Keratinocyte (primary cell): ENCODE measurements around the gene CNN3. TPM values are rescaled to one million over a fixed set of nuclear protein-coding genes. Genes with fewer than 3 reads are reported as not detected.

Experiments used
- DNase-seq: peaks from one replicate; pipeline ENCODE4 v3.0.0-alpha.2; 2011; ENCODE audit warnings: low read depth, missing footprints, low spot score
- FAIRE-seq: peaks from 2 replicates; lab custom pipeline; 2011; peaks lifted over from hg19 to GRCh38; lab: Jason Lieb, UNC
- H2AFZ ChIP-seq: 2 replicates; pipeline ENCODE4 v1.6.0; 2012; ENCODE audit warnings: low read length, control low read depth, inconsistent platforms; ENCODE audit not compliant: control insufficient read depth
- H3K27ac ChIP-seq: 2 replicates; pipeline ENCODE4 v1.5.1; 2011; ENCODE audit warnings: low read length; ENCODE audit not compliant: control insufficient read depth, insufficient read depth
- H3K27me3 ChIP-seq: 3 replicates; pipeline ENCODE4 v1.6.0; 2011; ENCODE audit warnings: low read length; ENCODE audit not compliant: control insufficient read depth, insufficient read depth; ENCODE audit errors: extremely low read depth
- H3K36me3 ChIP-seq, 2 experiments: 2 replicates in 1 of 2; 3 replicates in 1 of 2; pipeline ENCODE4 v1.5.1; 2011; ENCODE audit warnings: low read length in 2 of 2, mild to moderate bottlenecking in 1 of 2; ENCODE audit not compliant: control insufficient read depth in 2 of 2, insufficient read depth in 2 of 2; ENCODE audit errors: extremely low read depth in 1 of 2
- H3K4me1 ChIP-seq: 3 replicates; pipeline ENCODE4 v1.5.1; 2011; ENCODE audit warnings: low read length; ENCODE audit not compliant: control insufficient read depth, insufficient read depth; ENCODE audit errors: extremely low read depth
- H3K4me2 ChIP-seq: 3 replicates; pipeline ENCODE4 v1.6.0; 2011; ENCODE audit warnings: low read depth, low read length; ENCODE audit not compliant: control insufficient read depth, insufficient read depth; ENCODE audit errors: extremely low read depth
- H3K4me3 ChIP-seq, 3 experiments: fragments of 200-600 bp in 1 of 3; sonication (generic) in 1 of 3; 2 replicates in 2 of 3; 3 replicates in 1 of 3; pipeline ENCODE4 v1.5.1; 2011 to 2016; ENCODE audit warnings: low read length in 3 of 3, mild to moderate bottlenecking in 3 of 3, control low read depth in 2 of 3, inconsistent platforms in 1 of 3, low read depth in 1 of 3, mixed read lengths in 1 of 3, mixed run types in 1 of 3, moderate library complexity in 1 of 3; ENCODE audit not compliant: control insufficient read depth in 2 of 3, insufficient read depth in 2 of 3; ENCODE audit errors: extremely low read depth in 1 of 3
- H3K79me2 ChIP-seq: 2 replicates; pipeline ENCODE4 v1.6.0; 2012; ENCODE audit warnings: low read length; ENCODE audit not compliant: control insufficient read depth, insufficient read depth
- H3K9ac ChIP-seq: 3 replicates; pipeline ENCODE4 v1.6.0; 2011; ENCODE audit warnings: low read length; ENCODE audit not compliant: control insufficient read depth, insufficient read depth; ENCODE audit errors: extremely low read depth
- H3K9me1 ChIP-seq: 3 replicates; pipeline ENCODE4 v1.6.0; 2011; ENCODE audit warnings: low read length; ENCODE audit not compliant: control insufficient read depth, insufficient read depth; ENCODE audit errors: extremely low read depth
- H3K9me3 ChIP-seq: 2 replicates; pipeline ENCODE4 v1.5.1; 2012; ENCODE audit warnings: low read depth, low read length; ENCODE audit not compliant: control insufficient read depth
- H4K20me1 ChIP-seq: 3 replicates; pipeline ENCODE4 v1.6.0; 2011; ENCODE audit warnings: low read length; ENCODE audit not compliant: control insufficient read depth, insufficient read depth; ENCODE audit errors: extremely low read depth
- EZH2 ChIP-seq: IDR thresholded peaks from one replicate; pipeline ENCODE4 v1.6.1; 2012; ENCODE audit warnings: inconsistent platforms, mild to moderate bottlenecking, low read length, moderate library complexity
- dilution Hi-C: fragments of 300-500 bp; cut with MboI; formaldehyde crosslinking; loops from one replicate; pipeline ENCODE4 v1.7.0; 2020; ENCODE audit warnings: low sequenced_read_pairs; ENCODE audit not compliant: extremely low pct_ligation_motif_present
- polyA plus RNA-seq, 5 experiments: library from polyadenylated mRNA; depleted of rRNA in 3 of 5; stranded (reverse) in 3 of 5; stranded (forward) in 1 of 5; unstranded in 1 of 5; fragments of >200 nt; gene quantifications; 1 replicate in 1 of 5; 2 replicates in 3 of 5; 3 replicates in 1 of 5; pipeline versions ENCODE4 v1.2.1 to v1.2.3, GENCODE V29; 2011 to 2012; ENCODE audit warnings: missing spikeins in 2 of 5, low read depth in 1 of 5, low replicate concordance in 1 of 5
- TF ChIP-seq, protein P1 (sequence below), 3 experiments: IDR thresholded peaks in 1 of 3; conservative IDR thresholded peaks in 1 of 3; optimal IDR thresholded peaks in 1 of 3; 2 replicates in 2 of 3; 3 replicates in 1 of 3; pipeline versions ENCODE3 to v1.5.1; 2011; ENCODE audit warnings: low read length in 3 of 3, mild to moderate bottlenecking in 3 of 3, moderate library complexity in 2 of 3, control low read depth in 1 of 3, inconsistent platforms in 1 of 3; ENCODE audit not compliant: insufficient read depth in 2 of 3; ENCODE audit errors: extremely low read depth in 1 of 3

Gene CNN3
- polyA plus RNA-seq, 1 donor (not counting 4 experiments of a cell fraction or from before 2014, with no cell fraction given): 119 TPM

- no peaks in the 10 kb centered on the region for H3K36me3 ChIP-seq
- no peaks in the 10 kb centered on the region for H3K9me1 ChIP-seq
- DNase-seq (peak; percentile 67), FAIRE-seq (peak; percentile 92)
- H3K4me1 ChIP-seq: peaks cover 42% of the 10 kb centered on the region
- H3K4me2 ChIP-seq: peak overlapping the region; percentile 90
- no peaks in the 10 kb centered on the region for H4K20me1 ChIP-seq
- H3K9me3 ChIP-seq: no peaks in the 10 kb centered on the region
- no peak overlapping the region for H2AFZ ChIP-seq
- H3K79me2 ChIP-seq: no peaks in the 10 kb centered on the region
- H3K27me3 ChIP-seq: no peaks in the 10 kb centered on the region
- H3K4me3 ChIP-seq: peak overlapping the region in 2 of 3 experiments; percentile 5 to 28
- TF ChIP-seq, protein P1, sequence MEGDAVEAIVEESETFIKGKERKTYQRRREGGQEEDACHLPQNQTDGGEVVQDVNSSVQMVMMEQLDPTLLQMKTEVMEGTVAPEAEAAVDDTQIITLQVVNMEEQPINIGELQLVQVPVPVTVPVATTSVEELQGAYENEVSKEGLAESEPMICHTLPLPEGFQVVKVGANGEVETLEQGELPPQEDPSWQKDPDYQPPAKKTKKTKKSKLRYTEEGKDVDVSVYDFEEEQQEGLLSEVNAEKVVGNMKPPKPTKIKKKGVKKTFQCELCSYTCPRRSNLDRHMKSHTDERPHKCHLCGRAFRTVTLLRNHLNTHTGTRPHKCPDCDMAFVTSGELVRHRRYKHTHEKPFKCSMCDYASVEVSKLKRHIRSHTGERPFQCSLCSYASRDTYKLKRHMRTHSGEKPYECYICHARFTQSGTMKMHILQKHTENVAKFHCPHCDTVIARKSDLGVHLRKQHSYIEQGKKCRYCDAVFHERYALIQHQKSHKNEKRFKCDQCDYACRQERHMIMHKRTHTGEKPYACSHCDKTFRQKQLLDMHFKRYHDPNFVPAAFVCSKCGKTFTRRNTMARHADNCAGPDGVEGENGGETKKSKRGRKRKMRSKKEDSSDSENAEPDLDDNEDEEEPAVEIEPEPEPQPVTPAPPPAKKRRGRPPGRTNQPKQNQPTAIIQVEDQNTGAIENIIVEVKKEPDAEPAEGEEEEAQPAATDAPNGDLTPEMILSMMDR (optimal IDR thresholded peaks at IDR 0.05 in 1 of 3, IDR thresholded peaks at IDR 0.05 in 1 of 3, conservative IDR thresholded peaks at IDR 0.05 in 1 of 3; ENCODE audit: extremely low read depth in 1 of 3, insufficient read depth in 2 of 3, low read length in 3 of 3): no peak
- TF ChIP-seq EZH2: no peak
- H3K27ac ChIP-seq: peak overlapping the region; percentile 79
- peak overlapping the region; percentile 55 for H3K9ac ChIP-seq
- dilution Hi-C loops: no loop called here
Measured at GRCh38 chr1:94862718-94863117, 64.2 kb downstream of the CNN3 start.

- H3K4me3 ChIP-seq: no peak overlapping the region
- no peak for TF ChIP-seq EZH2
- TF ChIP-seq, protein P1 (optimal IDR thresholded peaks at IDR 0.05 in 1 of 3, IDR thresholded peaks at IDR 0.05 in 1 of 3, conservative IDR thresholded peaks at IDR 0.05 in 1 of 3; ENCODE audit: extremely low read depth in 1 of 3, insufficient read depth in 2 of 3, low read length in 3 of 3): no peak
- FAIRE-seq (no peak), DNase-seq (no peak)
- no peaks in the 10 kb centered on the region for H4K20me1 ChIP-seq
- H3K9ac ChIP-seq: no peak overlapping the region
- dilution Hi-C loops: no loop called here
- H2AFZ ChIP-seq: no peak overlapping the region
- H3K9me1 ChIP-seq: no peaks in the 10 kb centered on the region
- peaks cover 43% of the 10 kb centered on the region for H3K4me1 ChIP-seq
- no peaks in the 10 kb centered on the region for H3K27me3 ChIP-seq
- H3K4me2 ChIP-seq: no peak overlapping the region
- no peak overlapping the region for H3K27ac ChIP-seq
- H3K79me2 ChIP-seq: no peaks in the 10 kb centered on the region
- no peaks in the 10 kb centered on the region for H3K36me3 ChIP-seq
- H3K9me3 ChIP-seq: no peaks in the 10 kb centered on the region
Measured at GRCh38 chr1:94859174-94859573, 67.7 kb downstream of the CNN3 start.
